HG02970 (cell line): ENCODE data around the gene MAP3K14.
A peak's percentile ranks its signal among the peaks of the same experiment; 100 is the strongest.
"Not testable (repeated sequence)": the region's sequence is repeated elsewhere in the genome, so short reads cannot be mapped to it uniquely, and the experiment has no call there.

Source experiments
- ATAC-seq: cut with Tn5 transposase; IDR thresholded peaks from one replicate; pipeline ENCODE4 v1.9.1; 2021; ENCODE audit warnings: mild to moderate bottlenecking, moderate library complexity, moderate number of reproducible peaks; ENCODE audit not compliant: unreplicated experiment, low FRiP score

MAP3K14 gene

DNA sequence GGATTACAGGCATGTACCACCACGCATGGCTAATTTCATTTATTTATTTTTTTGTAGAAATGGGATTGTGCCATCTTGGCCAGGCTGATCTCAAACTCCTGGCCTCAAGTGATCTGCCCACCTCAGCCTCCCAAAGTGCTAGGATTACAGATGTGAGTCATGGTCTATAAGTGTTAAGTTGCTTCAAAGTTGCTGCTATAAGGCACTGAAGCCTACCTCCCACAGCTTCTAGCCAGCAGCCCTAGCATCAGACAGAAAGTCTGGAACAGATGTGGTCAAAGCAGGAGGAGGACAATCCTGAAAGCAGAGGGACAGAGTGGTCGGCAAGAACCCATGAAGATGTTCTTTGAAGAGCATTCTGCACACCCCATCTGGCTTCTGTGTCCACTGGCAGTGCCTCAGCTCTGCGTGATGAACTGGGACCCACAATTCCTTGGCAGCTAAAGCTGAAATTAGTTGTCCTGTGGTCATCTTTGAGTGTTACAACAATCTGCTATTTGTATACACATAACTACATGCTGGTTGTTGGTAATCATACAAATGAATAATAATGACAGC is 11.2 kb downstream of the MAP3K14 start:
- ATAC-seq = no peak

DNA sequence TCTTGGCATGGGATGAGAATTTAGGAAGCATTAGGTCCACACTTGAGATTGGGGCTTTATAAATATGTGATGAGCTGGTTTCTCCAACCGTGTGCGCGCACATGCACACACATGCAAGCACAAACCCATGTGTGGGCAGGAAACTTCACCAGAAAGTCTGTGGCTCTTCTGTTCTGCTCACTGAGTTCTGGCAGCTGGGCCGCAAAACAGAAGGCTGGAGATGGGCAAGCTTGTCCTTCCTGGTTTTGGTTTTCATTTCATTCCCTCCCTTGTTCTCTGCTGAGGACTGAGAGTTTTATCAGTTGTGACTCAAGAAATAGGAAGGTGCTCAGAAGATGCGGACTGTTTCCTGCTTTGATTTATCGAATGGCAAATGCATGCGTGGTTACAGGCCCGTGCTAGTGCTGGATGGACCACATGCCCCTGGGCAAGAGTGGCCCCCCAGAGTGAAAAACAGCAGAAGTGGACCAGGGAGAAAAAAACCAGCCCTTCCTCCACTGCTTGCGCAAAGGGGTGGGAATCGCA is 14.1 kb downstream of the MAP3K14 start:
- ATAC-seq = peak; percentile 46

DNA sequence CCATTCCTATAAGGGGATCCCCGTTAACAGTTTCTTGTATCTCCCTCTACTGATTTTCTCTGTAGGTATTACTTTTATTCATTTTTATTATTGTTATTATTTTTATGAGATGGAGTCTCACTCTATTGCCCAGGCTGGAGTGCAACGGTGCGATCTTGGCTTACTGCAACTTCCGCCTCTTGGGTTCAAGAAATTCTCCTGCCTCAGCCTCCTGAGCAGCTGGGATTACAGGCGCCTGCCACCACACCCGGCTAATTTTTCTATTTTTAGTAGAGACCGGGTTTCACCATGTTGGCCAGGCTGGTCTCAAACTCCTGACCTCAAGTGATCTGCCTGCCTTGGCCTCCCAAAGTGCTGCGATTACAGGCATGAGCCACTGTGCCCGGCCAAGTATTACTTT is 14.6 kb downstream of the MAP3K14 start:
- ATAC-seq = not testable (repeated sequence)

GRCh38 chr17:45301674-45302073 is 15.1 kb downstream of the MAP3K14 start:
- ATAC-seq = no peak

DNA sequence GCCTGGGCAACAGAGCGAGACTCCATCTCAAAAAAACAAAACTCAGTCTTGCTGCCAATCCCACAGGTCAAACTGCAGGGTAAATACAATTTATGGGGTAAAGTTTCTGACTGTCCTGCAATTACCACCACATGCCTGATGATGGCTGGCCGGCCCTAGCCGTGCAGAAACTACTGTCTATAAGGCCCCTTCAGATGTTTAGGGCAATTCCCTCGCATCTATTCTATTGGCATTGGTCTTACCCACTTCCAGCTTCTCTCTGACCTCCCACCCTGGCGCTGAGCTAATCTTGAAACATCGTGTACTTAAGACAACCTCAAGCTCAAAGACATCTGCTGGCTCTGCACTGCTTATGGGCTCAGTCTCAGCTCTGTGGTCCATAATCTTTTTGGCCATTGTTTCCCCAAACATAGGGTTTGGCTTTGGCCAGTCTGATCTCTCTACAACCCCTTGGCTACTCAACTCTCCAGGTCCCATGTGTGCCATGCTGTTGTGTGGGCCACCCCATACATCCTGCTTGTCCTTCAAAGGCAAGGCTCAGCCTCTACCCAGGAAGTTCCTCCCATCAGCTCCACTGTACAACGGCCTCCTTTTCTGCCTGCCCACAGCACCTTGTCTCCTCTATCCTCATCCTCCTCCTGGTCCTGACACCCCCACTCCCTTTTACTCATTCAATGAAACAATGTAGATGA is 16.6 kb downstream of the MAP3K14 start:
- no peak for ATAC-seq

DNA sequence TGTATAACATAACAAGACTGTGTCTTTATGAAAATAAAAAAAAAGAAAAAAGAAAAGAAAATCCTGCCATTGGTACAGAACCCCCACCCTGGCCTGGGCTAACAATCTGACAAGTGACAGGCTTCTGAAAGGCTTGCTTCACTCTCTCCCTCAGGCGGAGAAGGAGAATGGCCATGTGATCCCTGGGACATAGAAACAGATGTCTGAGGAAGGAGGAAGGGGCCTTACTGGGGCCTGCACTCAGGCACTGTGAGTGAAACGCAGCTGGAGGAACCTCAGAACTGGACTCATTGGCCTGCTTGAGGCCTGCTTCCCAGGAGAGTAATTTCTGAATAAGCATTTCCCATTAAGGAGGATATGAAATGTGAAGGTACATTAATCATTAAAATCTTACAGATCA is 17.5 kb downstream of the MAP3K14 start:
- no peak for ATAC-seq

DNA sequence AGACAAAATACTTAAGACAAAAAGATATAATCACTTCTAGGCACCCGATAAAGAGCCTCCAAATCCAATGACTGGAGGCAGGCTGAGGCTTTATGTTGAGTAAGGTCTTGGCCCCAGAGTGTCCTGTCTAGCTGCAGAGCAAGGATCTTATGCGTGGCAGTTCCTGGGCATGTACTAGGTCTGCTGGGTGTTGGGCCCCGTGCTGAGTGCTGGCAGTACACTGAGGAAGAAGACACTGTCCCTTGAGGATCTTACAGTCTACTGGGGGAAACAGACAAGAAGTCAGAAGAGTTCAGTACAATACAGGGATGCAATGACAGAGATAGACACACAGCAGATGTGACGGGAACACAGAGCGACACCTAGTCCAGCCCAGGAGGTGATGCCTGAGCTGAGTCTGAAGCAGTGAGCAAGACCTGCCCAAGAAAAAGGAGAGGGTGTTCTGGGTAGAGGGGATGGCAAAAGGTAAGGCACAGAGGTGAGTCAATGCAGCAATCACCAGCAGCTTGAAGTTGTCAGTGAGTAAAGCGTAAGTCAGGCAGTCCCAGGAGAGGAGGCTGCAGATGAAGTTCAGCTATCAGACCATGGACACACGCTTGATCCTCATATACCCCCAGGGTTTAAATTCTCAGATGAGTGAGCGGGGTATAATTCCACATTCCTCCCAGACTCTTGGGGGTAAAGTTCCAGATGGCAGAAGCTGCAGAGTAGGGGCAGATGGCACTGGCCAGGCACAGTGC is 18.1 kb downstream of the MAP3K14 start:
- ATAC-seq = no peak

DNA sequence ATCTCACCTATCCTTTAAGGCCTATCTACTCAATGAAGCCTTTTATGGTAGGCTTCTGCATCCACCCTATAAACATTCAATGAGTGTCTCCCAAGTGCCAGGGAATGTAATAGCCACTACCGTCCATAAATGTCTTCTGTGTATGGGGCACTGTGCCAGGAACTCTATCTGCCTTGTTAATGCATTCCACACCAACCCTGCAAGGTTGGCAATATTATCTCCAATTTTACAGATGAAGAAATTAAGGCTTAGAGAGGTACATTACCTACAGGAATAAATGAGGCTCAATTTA is 20.0 kb downstream of the MAP3K14 start:
- no peak for ATAC-seq

DNA sequence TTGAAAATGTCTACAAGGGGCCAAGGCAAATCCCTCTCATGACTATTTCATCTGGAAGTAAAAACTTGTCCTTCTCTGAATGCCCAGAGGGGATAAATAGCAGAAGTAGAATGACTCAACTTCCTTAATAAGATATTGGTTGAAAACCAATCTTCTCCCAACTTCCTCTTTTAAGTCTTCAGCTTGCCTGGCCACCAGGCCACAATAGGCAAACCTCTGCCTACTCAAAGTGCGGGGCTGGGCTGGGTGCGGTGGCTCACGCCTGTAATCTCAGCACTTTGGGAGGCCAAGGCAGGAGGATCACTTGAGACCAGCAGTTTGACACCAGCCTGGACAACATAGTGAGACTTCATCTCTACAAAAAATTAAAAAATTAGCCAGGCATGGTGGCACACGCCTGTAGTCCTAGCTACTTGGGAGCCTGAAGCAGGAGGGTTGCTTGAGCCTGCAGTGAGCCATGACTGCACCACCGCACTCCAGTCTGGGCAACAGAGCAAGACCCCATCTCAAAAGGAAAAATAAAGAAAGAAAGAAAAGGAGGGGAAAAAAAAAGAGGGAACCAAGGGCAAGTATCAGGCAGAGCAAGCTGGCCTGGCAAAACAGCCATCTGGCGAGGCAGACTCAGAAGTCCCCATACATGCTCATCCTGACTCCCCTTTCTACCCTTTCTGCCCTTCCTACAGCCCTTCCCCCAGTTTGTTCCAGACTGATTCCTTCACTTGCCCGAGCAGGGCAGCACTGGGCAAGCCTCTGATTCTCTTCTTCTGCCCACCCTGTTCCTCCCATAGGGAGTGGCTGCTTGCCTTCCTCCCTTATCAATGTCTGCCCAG is 20.6 kb downstream of the MAP3K14 start:
- ATAC-seq = no peak

DNA sequence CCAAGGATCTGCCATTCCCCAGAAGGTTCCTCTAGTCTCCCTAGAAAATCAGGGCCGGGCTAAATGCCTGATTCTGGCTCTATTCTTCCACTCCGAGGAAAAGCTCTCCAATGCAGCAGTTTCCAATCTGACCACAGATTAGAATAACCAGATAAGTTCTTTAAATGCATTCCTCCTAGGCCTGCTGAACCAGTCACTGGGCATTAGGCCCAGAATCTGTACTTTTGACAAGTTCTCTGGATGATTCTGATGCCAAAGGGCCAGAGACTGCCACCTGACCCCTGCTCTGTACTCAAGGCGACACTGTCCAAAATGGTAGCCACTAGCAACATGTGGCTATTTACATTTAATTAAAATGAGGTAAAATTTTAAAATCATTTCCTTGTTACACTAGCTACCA is 22.3 kb downstream of the MAP3K14 start:
- ATAC-seq = no peak

GRCh38 chr17:45293413-45294211 is 23.2 kb downstream of the MAP3K14 start:
- no peak for ATAC-seq

DNA sequence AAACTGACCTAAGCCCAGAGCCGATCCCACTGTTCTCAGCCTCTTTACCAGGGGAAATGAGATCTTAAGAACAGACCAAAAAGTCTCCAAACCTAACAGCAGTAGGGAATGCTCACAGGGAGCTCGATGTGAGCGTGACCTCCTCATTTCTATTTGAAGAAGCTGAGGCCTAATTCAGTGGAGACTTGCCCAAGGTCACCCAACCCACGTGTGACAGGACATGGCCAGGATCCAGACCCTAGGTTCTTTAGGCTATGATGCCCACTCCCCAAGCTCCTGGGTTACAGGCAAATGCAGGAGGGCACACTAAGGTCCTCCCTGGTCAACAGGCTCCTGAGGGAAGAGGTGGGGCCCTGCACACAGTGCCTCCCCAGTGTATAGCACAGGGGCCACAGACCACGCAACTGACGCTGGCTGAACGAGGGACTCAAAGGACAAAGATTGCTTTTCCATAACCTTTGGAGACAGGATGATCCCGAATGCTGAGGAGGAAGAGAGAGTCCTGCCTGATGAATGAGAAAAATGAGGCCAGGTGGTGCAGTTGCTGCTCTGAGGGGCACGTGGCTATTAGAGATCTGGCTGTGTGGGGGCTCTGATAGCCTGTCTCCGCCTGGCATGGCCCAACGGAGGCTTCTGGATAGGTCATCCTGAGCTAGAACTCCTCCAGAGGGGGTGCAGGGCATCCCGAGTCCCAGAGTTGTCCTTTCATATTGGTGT is 24.0 kb downstream of the MAP3K14 start:
- ATAC-seq = no peak

GRCh38 chr17:45291171-45291805 is 25.5 kb downstream of the MAP3K14 start:
- no peak for ATAC-seq

DNA sequence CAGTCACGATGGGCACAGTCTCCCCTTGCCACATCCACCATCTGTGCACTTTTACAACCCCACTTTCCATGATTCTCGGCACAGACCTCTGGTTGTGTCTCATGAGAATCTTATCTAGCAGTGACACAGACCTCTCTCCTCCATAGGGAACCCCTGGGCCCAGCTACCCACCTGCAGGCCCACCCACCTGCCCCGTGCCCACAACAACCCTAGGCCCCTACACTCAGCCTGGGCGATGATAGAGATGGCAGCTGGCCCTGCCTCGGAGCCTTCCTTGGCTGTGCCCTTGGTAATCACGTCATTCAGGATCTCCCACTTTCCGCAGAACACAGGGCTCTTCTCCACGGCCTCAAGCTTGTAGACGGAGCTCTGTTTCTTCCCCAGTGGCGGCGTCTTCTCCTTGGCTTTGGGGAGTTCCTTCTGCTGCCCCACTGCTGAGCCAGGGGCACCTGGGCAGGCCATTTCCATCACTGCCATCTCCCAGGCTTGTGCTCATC is 26.5 kb downstream of the MAP3K14 start:
- no peak for ATAC-seq

- ATAC-seq = no peak
Measured at GRCh38 chr17:45289301-45290268, 27.2 kb downstream of the MAP3K14 start.

DNA sequence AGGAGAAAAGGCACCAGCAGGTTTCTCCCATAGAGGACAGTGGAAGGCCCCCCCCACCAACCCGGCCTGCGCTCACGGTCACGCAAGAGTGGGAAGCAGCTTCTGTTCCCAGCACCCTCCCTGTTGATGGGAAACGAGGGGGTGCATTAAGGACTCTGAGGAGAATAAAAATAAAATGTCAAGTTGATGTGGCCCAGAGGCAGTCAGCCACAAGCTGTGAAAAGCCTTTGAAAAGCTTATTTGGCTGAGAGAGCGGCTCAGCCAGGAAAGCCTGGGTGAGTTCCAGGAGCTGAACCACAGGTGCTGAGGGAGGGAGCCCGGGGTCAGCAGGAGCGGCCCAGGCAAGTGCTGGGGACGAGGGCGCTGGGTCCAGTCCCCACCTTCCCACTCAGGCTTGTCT is 28.0 kb downstream of the MAP3K14 start:
- no peak for ATAC-seq
